ENCODE results near the gene ADORA2A.

Gene ADORA2A

DNA sequence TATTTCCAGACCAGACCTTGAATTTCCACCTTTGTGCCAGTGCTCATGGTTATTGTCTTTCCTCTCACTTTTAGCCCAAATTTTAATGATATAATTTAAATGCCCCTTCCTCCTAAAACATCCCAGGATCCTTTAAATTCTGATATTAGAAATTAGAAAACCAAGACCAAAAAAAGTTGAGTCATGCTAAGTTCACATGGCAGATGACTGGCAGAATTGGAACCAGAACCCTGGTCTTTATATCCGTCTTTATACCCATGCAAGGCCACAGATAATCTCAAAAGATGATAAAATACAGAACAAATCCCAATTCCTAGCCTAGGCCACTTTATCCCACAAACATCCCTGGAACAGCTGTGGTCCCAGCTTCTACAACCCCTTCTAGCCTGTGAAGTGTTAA is 26.5 kb downstream of the ADORA2A start:
- no peak for DNase-seq (ENCODE audit: low read depth, low spot score)

DNA sequence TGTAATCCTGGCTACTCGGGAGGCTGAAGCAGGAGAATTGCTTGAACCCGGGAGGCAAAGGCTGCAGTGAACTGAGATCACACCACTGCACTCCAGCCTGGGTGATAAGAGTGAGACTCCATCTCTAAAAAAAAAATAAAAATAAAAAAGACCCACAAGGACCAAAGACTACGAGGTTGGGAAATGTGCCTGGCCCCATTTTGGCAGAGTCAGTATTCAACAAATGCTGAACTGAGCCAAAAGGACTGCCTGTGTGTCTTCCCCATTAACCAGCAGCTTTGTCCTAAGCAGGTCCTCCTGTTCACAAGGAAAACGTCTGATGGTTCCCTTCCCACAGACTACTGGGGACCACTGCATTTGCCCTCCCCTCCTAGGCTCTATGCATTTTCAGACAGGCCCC is 27.6 kb downstream of the ADORA2A start:
- no peak for DNase-seq (ENCODE audit: low read depth, low spot score)

DNA sequence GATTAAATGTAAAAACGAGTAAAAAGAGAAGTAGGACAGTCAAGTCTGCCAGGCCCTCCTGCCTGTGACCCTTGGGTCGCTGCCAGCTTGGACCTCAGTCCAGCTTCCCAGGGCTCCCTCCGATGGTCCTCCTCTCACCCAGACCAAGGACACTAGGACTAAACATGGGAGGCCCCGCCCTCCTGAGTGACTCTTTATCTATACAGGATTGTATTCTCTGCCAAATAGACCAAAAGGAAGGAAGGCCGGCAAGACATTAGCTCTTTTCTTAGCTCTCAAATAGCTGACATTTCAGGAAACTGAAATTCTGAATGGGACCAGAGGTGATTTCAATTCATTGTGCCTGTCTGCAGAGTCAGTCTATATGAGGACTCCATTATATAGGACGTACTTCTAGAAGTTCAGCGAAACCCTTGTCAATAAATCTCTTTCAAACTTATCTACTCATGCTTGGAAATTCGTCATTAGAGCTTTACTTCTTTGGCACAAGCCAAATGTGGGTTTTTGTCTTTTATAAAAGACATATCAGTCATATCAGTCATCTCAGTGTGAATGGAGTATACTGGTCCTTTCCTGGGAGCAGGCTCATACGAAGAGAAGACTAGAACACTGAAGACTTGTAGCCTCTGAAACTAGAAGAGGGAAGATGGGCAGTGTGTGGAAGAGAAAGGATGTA is 28.5 kb downstream of the ADORA2A start:
- no peak for DNase-seq (ENCODE audit: low read depth, low spot score)

- DNase-seq (ENCODE audit: low read depth, low spot score): no peak
Observed at GRCh38 chr22:24457894-24458420, 30.6 kb downstream of the ADORA2A start.

DNA sequence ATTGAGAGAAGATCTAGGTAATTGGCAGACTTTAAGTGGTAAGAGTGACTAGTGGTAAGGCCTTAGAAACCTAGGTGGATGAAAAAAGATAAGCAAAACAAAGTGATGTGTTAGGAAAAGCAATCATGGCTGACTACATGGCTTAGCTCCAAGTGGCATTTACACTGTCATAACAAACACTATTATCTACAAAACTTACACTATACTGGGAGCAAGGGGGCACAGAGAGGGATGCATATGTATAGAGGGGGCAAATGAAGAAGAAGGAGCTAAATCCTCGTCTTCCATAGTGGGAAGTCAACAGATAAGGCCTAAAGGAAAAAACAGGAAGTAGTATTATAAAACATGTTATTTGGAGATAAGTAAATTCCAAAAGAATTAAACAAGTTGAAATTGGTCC is 32.5 kb downstream of the ADORA2A start:
- no peak for DNase-seq (ENCODE audit: low read depth, low spot score)

DNA sequence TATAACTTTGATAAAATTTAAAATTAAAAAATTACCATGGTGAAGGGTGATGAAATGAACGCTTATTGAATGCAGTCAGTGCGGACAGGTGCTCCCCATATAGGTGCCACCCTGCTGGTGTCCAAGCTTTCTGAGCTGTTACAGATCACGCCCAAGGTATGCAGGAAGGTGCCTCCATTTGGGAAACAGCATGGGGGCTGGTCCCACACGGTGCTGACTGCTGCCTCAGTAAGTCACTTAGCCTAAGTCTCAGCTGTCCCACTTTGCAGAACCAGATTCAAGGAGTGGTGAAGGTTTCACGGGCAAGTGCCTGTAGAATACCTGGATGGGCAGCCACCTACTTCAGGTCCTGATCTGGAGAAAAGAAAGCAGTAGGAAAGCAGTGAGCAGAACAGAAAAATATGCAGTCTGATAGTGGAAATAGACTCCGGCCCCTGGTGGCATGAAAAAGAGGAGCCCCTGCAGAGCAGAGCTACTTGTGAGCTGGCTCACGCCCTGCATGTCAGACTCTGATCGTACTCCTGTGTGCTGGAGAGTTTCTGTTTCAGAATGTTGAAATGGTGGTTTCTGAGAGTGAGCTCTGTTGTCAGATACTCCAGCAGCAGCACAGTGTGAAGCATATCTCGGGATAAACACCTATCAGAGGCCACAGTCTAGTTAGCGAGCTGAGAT is 33.2 kb downstream of the ADORA2A start:
- no peak for DNase-seq (ENCODE audit: low read depth, low spot score)

DNA sequence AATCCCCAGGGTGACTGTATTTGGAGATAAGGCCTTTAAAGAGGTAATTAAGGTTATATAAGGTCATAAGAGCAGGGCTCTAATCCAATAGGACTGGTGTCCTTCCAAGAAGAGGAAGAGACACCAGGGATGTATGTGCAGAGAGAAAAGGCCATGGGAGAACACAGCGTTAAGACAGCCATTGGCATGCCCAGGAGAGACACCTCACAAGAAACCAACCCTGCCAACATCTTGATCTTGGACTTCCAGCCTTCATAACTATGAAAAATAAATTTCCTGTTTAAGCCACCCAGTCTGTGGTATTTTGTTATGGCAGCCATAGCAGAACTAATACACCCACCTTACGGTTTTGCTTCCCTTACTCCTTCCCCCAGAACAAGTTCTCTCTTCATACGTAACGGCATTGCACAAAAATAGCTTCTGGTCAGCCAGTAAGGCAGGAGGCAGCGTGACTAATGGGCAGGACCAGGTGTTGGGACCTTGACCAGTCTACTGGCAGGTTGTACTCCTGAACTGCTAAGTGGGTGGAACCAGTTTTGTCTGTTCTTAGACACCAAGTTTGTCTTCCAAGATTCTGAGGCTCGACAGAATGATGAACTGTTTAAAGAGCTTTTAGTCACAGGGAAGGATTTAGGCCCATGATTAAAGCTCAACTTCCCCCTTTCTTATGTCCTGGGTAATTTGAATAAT is 35.8 kb downstream of the ADORA2A start:
- DNase-seq (ENCODE audit: low read depth, low spot score): no peak

DNA sequence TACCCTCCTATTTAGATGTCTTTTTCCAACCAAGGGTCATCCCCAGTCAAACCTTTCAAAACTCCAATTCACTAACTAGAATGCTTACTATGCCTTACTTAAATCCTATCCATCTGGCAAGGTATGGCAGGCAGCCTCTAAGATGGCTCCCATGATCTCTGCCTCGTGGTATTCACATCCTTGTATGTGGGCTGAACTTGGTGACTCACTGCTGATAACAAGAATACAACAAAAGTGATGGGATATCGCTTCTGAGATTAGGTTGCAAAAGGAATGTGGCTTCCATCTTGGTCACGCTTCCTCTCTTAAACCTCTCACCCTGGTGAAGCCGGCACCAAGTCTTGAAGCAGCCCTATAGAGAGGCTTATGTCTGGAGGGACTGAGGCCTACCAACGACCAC is 38.2 kb downstream of the ADORA2A start:
- DNase-seq (ENCODE audit: low read depth, low spot score): no peak

- DNase-seq (ENCODE audit: low read depth, low spot score): no peak
Observed at GRCh38 chr22:24465975-24466374, 38.6 kb downstream of the ADORA2A start.

- no peak for DNase-seq (ENCODE audit: low read depth, low spot score)
Observed at GRCh38 chr22:24466716-24467328, 39.4 kb downstream of the ADORA2A start.

GRCh38 chr22:24467340-24467739 is 39.9 kb downstream of the ADORA2A start:
- no peak for DNase-seq (ENCODE audit: low read depth, low spot score)

GRCh38 chr22:24471570-24471969 is 44.2 kb downstream of the ADORA2A start:
- DNase-seq (ENCODE audit: low read depth, low spot score): no peak

- DNase-seq (ENCODE audit: low read depth, low spot score): no peak
Observed at GRCh38 chr22:24473284-24473683, 45.9 kb downstream of the ADORA2A start.

DNA sequence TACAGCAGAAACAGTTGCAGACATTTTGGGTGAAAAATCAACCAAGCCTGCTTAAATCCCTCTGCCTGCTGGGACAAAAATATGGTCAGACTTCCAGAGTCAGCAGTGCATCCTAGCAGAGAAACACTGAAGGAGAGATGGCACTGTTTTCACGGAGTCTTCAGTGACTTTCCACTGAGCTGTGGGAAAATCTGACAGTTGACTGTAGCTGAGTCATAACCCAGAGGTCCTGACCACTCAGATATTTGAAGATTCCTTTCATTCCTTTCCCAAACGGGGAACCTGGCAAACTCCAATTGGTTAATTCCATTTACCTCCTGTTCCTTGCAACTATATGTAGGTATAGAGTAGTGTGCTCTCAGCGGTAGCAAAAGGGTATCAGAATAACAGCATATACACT is 46.8 kb downstream of the ADORA2A start:
- no peak for DNase-seq (ENCODE audit: low read depth, low spot score)

DNA sequence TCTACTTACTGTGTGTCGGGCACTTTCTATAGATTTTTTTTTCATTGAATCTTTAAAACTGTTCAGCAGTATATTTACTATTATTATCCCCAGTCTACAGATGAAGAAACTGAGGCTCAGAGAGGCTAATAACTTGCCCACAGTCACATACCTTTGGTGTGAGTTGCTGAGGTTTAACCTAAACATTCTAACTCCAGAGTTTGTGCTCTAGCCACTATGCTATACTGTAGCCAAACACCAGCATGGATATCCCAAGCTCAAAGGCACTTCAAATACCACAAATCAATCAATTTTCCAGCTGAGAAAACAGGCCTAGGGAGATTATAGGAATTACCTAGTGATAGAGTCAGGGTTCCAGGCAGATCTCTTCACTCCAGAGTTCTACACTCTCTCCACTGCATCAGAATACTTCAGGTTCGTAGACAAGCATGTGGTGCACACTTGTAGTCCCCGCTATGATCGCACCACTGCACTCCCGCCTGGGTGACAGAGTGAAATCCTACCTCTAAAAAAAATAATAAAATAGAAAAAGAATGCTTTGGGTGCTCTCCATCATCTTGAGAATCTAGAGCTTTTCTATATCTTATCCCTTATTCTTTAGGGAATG is 47.4 kb downstream of the ADORA2A start:
- DNase-seq (ENCODE audit: low read depth, low spot score): no peak

GRCh38 chr22:24481641-24482040 is 54.2 kb downstream of the ADORA2A start:
- DNase-seq (ENCODE audit: low read depth, low spot score): no peak

DNA sequence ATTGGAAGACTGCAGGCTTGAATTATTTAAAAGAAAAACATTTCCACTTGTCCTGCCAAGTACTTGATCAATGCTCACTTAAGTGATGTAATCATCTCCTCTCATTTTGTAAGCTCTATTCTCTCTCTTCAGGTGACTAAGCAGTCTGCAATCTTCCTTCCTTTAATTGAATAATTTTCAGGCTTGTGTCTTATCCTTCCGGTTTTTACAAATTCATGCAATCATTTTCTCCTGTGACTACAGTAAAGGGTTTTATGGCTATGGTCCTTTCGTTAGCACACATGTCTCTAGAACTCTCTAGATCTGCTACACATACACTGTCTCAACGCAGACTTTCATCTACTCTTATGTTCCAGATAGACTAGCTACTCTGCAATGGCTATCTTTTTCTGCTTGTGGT is 55.2 kb downstream of the ADORA2A start:
- no peak for DNase-seq (ENCODE audit: low read depth, low spot score)

- DNase-seq (ENCODE audit: low read depth, low spot score): no peak
Observed at GRCh38 chr22:24482998-24483397, 55.6 kb downstream of the ADORA2A start.

GRCh38 chr22:24483976-24484545 is 56.7 kb downstream of the ADORA2A start:
- no peak for DNase-seq (ENCODE audit: low read depth, low spot score)

GRCh38 chr22:24485170-24485569 is 57.8 kb downstream of the ADORA2A start:
- DNase-seq (ENCODE audit: low read depth, low spot score): no peak

- no peak for DNase-seq (ENCODE audit: low read depth, low spot score)
Observed at GRCh38 chr22:24485608-24486007, 58.2 kb downstream of the ADORA2A start.

Measured in iPS DF 19.7 (cell line).